ENCODE measurements around the gene FKBP15.
"Not testable (repeated sequence)": the region's sequence is repeated elsewhere in the genome, so short reads cannot be mapped to it uniquely, and the experiment has no call there.

GRCh38 chr9:113140896-113141295, 80.2 kb downstream of the FKBP15 start:
- TF ChIP-seq CTCF (IDR thresholded peaks at IDR 0.05); ERG (CRISPR knock-in tag; IDR thresholded peaks at IDR 0.05); GTF2I (CRISPR knock-in tag; conservative IDR thresholded peaks at IDR 0.05); JUN (CRISPR knock-in tag; IDR thresholded peaks at IDR 0.05); MXD4 (CRISPR knock-in tag; IDR thresholded peaks at IDR 0.05; ENCODE audit: borderline replicate concordance); PREB (CRISPR knock-in tag; IDR thresholded peaks at IDR 0.05; ENCODE audit: borderline replicate concordance); TEAD4 (CRISPR knock-in tag; IDR thresholded peaks at IDR 0.05); ZSCAN18 (CRISPR knock-in tag; IDR thresholded peaks at IDR 0.05); ATF2 (CRISPR knock-in tag; IDR thresholded peaks at IDR 0.05; ENCODE audit: borderline replicate concordance, low read depth); FOXJ3 (CRISPR knock-in tag; IDR thresholded peaks at IDR 0.05; ENCODE audit: borderline replicate concordance); E2F1 (CRISPR knock-in tag; IDR thresholded peaks at IDR 0.05); ESRRA (CRISPR knock-in tag; IDR thresholded peaks at IDR 0.05; ENCODE audit: borderline replicate concordance); E2F4 (CRISPR knock-in tag; IDR thresholded peaks at IDR 0.05; ENCODE audit: borderline replicate concordance, low read depth); RELA (CRISPR knock-in tag; IDR thresholded peaks at IDR 0.05; ENCODE audit: borderline replicate concordance): not testable (repeated sequence)
